ENCODE measurements around the gene KSR1.

DNA sequence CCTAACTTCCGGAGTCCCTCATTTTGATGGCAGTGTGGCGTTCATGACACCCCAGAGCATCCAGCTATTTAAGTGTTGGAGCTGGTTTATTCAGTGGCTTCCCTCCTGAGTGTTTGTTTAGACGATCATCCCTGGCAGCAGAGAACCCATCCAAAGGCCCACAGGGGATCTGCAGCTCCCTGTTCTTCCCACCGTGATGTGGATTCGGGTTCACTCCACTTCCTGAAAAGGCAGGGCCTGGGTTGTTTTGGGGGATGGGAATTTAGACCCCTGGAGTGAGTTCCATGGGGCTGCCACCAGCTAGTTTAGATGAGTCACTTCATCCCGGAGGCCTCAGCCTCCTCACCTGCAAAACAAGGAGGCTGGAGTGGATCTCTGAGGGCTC is 2.3 kb downstream of the KSR1 start:
- TF ChIP-seq CTCF (IDR thresholded peaks at IDR 0.05 in 2 of 3, conservative IDR thresholded peaks at IDR 0.05 in 1 of 3; ENCODE audit: control insufficient read depth in 2 of 3, extremely low read depth in 1 of 3, insufficient read depth in 1 of 3, low read depth in 3 of 3, low read length in 3 of 3) = no peak
- no peak for TF ChIP-seq EP300 (IDR thresholded peaks at IDR 0.05; ENCODE audit: borderline replicate concordance in 1 of 2, control insufficient read depth in 1 of 2, low read depth in 2 of 2, low read length in 2 of 2)
- TF ChIP-seq ATF3 (IDR thresholded peaks at IDR 0.05; ENCODE audit: borderline replicate concordance, extremely low read depth, low read depth, low read length) = no peak
- TF ChIP-seq, protein P1, sequence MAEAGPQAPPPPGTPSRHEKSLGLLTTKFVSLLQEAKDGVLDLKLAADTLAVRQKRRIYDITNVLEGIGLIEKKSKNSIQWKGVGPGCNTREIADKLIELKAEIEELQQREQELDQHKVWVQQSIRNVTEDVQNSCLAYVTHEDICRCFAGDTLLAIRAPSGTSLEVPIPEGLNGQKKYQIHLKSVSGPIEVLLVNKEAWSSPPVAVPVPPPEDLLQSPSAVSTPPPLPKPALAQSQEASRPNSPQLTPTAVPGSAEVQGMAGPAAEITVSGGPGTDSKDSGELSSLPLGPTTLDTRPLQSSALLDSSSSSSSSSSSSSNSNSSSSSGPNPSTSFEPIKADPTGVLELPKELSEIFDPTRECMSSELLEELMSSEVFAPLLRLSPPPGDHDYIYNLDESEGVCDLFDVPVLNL (IDR thresholded peaks at IDR 0.05; ENCODE audit: low read depth, low read length) = no peak
- TF ChIP-seq FOXM1 (IDR thresholded peaks at IDR 0.05; ENCODE audit: low read depth, low read length) = no peak
- TF ChIP-seq YY1 (IDR thresholded peaks at IDR 0.05; ENCODE audit: low read depth, low read length) = no peak
- no peak for TF ChIP-seq SIN3A (IDR thresholded peaks at IDR 0.05; ENCODE audit: low read depth, low read length)
- TF ChIP-seq POLR2A (IDR thresholded peaks at IDR 0.05; ENCODE audit: low read depth, low read length) = no peak
- TF ChIP-seq POLR2AphosphoS5 (IDR thresholded peaks at IDR 0.05; ENCODE audit: low read length) = no peak

Data from GM12878 (cell line).